ENCODE data around the gene ZNF750.

The ZNF750 gene

DNA sequence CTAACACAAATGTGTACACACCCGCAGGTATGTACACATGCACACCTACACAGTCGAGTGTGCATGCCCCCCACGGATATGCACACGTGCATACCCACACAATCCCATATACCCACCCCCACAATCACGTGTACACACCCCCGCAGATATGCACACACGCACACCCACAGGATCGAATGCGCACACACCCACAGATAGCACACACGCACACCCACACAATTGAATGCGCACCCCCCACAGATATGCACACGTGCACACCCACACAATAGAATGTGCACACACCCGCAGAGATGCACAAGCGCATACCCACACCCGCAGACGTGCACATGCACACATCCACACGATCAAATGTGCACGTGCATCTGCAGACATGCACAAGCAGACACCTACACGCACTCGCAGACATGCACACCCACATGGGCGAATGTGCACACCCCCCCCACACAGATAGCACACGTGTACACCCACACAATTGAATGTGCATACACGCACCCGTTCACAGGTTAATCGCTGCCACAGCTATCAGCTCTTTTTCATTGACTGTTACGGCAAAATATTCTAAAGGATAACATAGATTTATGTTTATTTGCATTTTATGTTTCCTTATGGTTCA, 10.8 kb downstream of the ZNF750 start:
- no peak for DNase-seq
- no peak for TF ChIP-seq GATA1 (IDR thresholded peaks at IDR 0.05; ENCODE audit: low read depth, low read length)
- no peak for TF ChIP-seq POLR2A (IDR thresholded peaks at IDR 0.05; ENCODE audit: low read length)

DNA sequence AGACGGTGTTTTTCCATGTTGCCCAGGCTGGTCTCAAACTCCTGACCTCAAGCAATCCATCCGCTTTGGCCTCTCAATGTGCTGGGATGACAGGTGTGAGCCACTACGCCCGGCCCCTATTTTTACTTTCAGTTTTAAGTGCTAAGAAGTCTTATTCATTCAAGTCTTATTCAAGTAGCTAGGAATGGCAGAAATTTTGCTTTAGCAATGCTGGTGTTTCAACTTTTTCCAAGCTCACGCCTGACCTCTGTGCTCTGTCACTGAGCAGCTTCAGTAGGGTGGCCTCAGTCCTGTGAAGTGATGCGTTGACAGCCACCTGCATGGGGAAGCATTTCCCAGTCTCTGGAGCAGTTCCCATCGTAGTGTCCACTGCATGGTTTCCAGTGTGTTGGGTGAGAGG, 12.9 kb downstream of the ZNF750 start:
- TF ChIP-seq POLR2A (IDR thresholded peaks at IDR 0.05; ENCODE audit: low read length) (no peak), GATA1 (IDR thresholded peaks at IDR 0.05; ENCODE audit: low read depth, low read length) (no peak)
- DNase-seq: no peak

DNA sequence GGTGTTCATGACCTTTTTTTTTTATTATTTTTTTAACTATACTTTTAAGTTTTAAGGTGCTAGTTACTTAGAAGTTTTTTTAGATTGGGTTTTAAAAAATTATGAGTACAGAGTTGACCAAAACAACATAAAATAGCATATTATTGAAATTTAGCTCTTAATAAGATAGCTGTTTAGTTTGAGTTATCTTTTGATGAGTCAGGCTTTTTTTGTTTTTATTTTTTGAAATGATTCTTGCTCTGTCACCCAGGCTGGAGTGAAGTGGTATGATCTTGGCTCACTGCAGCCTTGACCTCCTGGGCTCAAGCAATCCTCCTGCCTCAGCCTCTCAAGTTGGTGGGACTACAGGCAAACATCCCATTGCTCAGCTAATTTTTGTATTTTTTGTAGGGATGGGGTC, 13.6 kb downstream of the ZNF750 start:
- TF ChIP-seq GATA1 (IDR thresholded peaks at IDR 0.05; ENCODE audit: low read depth, low read length): no peak
- TF ChIP-seq POLR2A (IDR thresholded peaks at IDR 0.05; ENCODE audit: low read length): no peak
- DNase-seq: no peak

DNA sequence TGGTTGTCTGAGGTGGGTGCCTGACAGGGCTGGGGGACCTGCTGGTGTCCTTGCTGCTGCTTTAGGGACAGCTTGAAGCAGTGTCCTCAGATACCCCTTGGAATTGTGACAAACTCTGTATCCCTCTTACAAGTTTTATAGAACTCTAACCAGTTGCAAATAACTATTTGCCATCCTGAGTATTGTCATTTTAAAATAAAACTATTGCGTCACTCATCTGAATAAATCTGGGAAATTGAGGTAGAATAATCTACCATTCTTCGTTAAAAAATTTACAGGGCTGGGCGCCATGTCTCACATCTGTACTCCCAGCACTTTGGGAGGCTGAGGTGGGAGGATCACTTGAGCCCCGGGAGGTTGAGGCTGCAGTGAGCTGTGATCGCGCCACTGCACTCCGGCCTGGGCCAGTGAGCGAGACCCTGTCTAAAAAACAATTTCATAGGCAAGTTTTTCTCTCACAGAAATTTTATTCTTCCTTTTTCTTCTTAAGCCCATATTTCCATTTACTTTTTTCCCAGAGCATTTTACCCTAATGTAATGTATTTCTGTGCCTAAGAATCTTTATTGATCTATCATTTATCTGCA, 14.2 kb downstream of the ZNF750 start:
- DNase-seq: no peak

DNA sequence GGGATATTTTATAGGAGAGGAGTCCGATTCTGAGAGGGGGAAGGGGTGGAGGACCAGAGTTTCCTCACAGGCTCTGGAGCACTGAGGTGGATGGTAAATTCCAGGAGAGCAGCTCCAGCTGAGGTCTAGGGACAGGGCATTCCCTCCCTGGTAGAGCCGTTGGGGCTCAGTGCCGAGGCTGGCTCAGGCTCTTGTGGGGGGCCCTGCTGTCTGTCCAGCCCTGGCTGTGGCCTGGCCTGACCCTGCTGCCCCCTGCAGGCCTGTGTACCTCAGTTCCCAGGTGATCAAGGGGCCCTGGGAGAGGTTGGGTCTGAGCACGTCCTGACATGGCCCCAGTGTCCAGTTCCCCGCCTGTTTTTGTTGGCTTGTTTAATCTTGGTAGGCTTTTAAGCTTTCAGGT, 16.8 kb downstream of the ZNF750 start:
- TF ChIP-seq GATA1 (IDR thresholded peaks at IDR 0.05; ENCODE audit: low read depth, low read length): no peak
- TF ChIP-seq POLR2A (IDR thresholded peaks at IDR 0.05; ENCODE audit: low read length): no peak
- DNase-seq: no peak

More for the DNA sequence above, 14.2 kb downstream of the ZNF750 start:
- no peak for TF ChIP-seq GATA1 (IDR thresholded peaks at IDR 0.05; ENCODE audit: low read depth, low read length)
- no peak for TF ChIP-seq POLR2A (IDR thresholded peaks at IDR 0.05; ENCODE audit: low read length)

DNA sequence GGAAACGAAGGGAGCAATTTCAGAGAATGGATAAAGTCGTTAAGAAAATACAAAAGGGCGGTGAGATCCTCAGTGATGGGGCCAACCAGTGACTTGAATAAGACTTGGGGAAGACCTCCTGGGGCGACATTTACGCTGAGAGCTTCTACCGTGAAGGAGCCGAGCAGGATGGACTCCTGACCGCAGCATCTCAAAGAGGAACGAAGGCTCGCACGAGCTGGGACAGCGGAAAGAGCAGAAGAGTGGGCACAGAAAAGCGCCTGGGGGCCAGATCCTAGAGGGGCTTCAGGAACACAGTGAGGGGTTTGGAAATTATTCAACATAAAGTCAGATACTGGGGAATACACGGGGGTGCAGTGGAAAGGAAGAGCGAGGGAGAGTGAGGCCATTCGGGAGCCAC, 17.5 kb downstream of the ZNF750 start:
- DNase-seq: no peak
- TF ChIP-seq POLR2A (IDR thresholded peaks at IDR 0.05; ENCODE audit: low read length) (no peak), GATA1 (IDR thresholded peaks at IDR 0.05; ENCODE audit: low read depth, low read length) (no peak)

DNA sequence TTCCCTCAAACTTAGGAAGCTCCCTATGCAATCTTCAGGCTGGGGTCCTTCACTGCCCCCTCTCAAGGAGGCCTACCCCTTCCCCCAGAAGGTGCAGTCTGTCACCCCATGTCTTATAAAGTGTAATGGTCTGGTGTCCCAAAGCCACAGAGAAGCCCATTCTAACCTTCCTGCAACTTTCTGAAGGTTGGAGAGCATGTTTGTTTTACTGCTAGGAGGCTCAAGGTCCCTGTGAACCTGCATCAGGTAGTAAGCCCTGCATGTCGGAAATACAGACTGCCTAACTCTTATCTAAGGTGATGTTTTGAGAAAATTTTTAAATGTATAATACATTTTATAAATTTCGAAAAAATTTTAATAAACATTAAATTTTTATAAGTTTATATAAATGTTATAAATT, 18.3 kb downstream of the ZNF750 start:
- TF ChIP-seq GATA1 (IDR thresholded peaks at IDR 0.05; ENCODE audit: low read depth, low read length) (no peak), POLR2A (IDR thresholded peaks at IDR 0.05; ENCODE audit: low read length) (no peak)
- DNase-seq: no peak

DNA sequence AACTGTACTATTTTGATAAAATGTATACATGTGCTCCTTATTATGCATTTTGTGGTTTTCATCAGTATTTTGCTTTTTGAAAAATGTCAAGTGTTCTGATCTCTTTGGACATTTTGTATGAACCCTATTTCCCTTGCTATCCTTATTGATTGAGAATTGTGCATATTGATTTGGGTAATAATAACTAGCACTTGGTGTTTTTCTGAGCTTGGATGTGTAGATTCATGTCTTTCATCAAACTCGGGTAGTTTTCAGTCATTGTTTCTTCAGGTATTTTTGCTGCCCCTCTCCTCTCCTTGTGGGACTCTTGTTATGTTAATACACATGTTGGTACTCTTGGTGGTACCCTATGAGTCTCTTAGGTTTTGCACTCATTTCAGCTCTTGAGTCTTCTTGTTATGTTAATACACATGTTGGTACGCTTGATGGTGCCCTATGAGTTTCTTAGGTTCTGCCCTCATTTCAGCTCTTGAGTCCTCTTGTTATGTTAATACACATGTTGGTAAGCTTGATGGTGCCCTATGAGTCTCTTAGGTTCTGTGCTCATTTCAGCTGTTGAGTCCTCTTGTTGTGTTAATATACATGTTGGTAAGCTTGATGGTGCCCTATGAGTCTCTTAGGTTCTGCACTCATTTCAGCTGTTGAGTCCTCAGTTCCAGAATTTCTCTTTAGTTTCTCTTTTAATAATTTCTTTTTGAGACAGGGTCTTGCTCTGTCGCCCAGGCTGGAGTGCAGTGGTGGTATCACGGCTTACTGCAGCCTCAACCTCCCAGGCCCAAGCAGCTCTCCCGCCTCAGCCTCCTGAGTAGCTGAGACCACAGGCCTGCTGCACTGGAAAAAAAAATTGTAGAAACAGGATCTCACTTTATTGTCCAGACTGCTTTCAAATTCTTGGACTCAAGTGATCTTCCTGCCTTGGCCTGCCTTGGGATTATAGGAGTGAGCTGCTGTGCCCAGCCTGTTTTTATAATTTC, 19.3 kb downstream of the ZNF750 start:
- DNase-seq: peak; percentile 31 to 43
- TF ChIP-seq GATA1 (IDR thresholded peaks at IDR 0.05; ENCODE audit: low read depth, low read length): no peak
- TF ChIP-seq POLR2A (IDR thresholded peaks at IDR 0.05; ENCODE audit: low read length): no peak

DNA sequence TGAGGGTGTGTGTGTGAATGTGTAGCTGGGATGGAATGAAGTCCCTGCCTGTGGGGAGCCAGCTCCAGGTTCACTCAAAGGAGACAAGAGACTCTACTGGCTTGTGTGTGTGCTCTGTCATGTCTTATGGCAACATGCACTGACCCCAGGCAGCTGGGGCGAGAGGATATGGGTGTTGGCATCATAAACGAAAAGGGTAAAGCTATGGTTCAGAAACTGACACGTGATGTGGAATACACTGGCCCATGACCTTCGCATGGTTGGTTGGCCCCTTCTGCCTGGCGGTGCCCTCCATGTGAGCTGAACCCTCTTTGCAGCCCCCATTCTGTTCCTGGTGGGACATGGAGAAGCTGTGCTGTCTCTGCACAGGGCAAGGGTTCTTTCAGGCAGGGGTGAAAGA, 21.9 kb downstream of the ZNF750 start:
- TF ChIP-seq POLR2A (IDR thresholded peaks at IDR 0.05; ENCODE audit: low read length) (no peak), GATA1 (IDR thresholded peaks at IDR 0.05; ENCODE audit: low read depth, low read length) (no peak)

DNA sequence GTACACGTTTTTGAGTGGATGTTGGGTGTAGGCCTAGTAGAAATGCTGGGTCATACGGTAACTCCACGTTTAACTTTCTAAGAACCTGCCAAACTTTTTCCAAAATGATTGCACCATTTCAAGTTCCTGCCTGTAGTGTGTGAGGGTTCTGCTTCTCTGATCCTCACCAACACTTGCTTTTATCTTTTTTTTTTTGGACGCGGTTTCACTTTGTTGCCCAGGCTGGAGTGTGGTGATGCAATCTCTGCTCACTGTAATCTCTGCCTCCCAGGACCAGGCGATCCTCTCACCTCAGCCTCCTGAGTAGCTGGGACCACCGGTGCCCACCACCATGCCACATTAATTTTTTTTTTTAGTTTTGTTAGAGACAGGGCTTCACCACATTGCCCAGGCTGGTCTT, 23.5 kb downstream of the ZNF750 start:
- DNase-seq: peak in 1 of 2 experiments; percentile 13
- TF ChIP-seq POLR2A (IDR thresholded peaks at IDR 0.05; ENCODE audit: low read length): no peak
- no peak for TF ChIP-seq GATA1 (IDR thresholded peaks at IDR 0.05; ENCODE audit: low read depth, low read length)

More for the DNA sequence above, 21.9 kb downstream of the ZNF750 start:
- no peak for DNase-seq

DNA sequence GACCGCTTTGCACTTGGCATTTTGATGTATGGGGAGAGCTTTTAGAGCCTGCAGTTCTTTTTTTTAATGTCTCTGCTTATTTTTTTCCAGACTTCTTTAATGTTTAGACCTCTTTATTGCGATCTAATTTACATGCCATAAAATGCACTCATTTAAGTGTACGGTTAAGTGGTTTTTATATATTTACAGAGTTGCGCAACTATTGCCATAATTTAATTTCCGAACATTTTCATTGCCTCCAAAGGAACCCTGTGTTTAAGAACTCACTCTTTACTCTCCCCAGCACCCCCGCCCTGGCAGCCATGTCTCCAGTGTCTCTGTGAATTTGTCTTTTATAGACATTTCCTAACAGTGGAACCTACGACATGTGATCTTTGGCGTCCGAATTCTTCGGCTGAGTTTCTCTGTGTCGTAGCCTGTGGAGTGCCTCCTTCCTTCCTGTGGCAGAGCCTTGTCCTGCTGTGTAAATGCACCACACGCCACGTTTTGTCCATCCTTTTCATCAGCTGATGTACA, 24.0 kb downstream of the ZNF750 start:
- no peak for DNase-seq
- no peak for TF ChIP-seq GATA1 (IDR thresholded peaks at IDR 0.05; ENCODE audit: low read depth, low read length)
- TF ChIP-seq POLR2A (IDR thresholded peaks at IDR 0.05; ENCODE audit: low read length): no peak

DNA sequence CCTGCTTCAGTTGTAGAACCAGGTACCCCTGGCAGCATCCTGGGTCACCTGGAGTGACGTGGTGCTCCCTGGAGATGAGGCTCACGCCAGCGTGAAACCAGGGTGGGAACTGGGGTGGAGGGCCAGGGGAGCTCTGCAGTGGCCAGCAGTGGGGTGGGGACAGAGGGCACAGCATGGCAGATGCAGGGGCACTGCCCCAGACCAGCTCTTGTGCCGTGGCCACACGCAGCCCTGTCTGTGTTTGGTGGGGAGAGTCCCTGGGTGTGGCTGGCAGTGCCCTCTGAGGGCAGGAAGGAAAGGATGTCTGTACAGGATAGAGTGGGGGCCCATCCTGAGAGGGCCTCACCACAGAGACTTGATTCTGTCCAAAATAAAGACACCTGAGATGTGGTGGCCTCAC, 24.5 kb downstream of the ZNF750 start:
- no peak for TF ChIP-seq POLR2A (IDR thresholded peaks at IDR 0.05; ENCODE audit: low read length)
- TF ChIP-seq GATA1 (IDR thresholded peaks at IDR 0.05; ENCODE audit: low read depth, low read length): no peak
- DNase-seq: no peak

DNA sequence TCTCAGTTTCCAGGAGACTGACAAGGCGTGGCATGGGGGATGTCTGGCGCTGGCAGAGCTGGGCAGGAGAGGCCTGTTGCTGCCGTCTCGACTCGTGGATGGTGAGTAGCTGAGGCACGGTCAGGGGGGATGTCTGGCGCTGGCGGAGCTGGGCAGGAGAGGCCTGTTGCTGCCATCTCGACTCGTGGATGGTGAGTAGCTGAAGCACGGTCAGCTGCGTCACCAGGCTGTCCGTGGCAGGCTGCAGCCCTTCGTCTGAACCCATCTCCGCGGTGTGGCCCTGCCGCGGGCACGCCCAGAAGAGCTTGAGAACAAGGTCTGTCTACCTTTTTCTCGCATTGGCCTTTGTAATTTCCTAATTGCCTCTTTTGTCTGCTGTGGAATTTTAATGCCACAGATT, 25.0 kb downstream of the ZNF750 start:
- no peak for TF ChIP-seq GATA1 (IDR thresholded peaks at IDR 0.05; ENCODE audit: low read depth, low read length)
- TF ChIP-seq POLR2A (IDR thresholded peaks at IDR 0.05; ENCODE audit: low read length): no peak
- no peak for DNase-seq
